HepG2 (cell line): Measurements from ENCODE around the gene TOR1A. TPM values are rescaled to one million over a fixed set of nuclear protein-coding genes. Genes with fewer than 3 reads are reported as not detected.

Experiments
- AHR ChIP-seq: IDR thresholded peaks from 2 replicates; pipeline ENCODE4 v1.6.1; 2018; ENCODE audit warnings: missing genetic modification reagents, missing compliant biosample characterization
- GPN1 ChIP-seq: sonication (generic); formaldehyde crosslinking; IDR thresholded peaks from 2 replicates; pipeline ENCODE4 v1.5.1; 2020; ENCODE audit warnings: missing genetic modification reagents, borderline replicate concordance
- IKZF1 ChIP-seq: fragments of 450-650 bp; IDR thresholded peaks from 2 replicates; pipeline ENCODE4 v1.7.1; 2016
- IRX3 ChIP-seq: sonication (generic); formaldehyde crosslinking; IDR thresholded peaks from 2 replicates; pipeline ENCODE4 v1.8.1; 2023; ENCODE audit warnings: mild to moderate bottlenecking, low read depth, missing genetic modification reagents, borderline replicate concordance
- PHB2 ChIP-seq: fragments of 450-650 bp; IDR thresholded peaks from 2 replicates; pipeline ENCODE4 v1.6.1; 2018; ENCODE audit not compliant: partially characterized antibody
- ZBTB39 ChIP-seq: sonication (generic); formaldehyde crosslinking; IDR thresholded peaks from 2 replicates; pipeline ENCODE4 v1.5.0; 2020; ENCODE audit warnings: missing genetic modification reagents
- ZEB1 ChIP-seq: IDR thresholded peaks from 2 replicates; pipeline ENCODE4 v1.6.1; 2012; ENCODE audit warnings: mild to moderate bottlenecking, low read depth, inconsistent platforms; ENCODE audit not compliant: insufficient replicate concordance
- ZNF430 ChIP-seq: sonication (generic); formaldehyde crosslinking; IDR thresholded peaks from 2 replicates; pipeline ENCODE4 v1.9.0; 2021; ENCODE audit warnings: mild to moderate bottlenecking, missing genetic modification reagents
- ZNF605 ChIP-seq: sonication (generic); formaldehyde crosslinking; IDR thresholded peaks from 2 replicates; pipeline ENCODE4 v1.8.0; 2022; ENCODE audit warnings: mild to moderate bottlenecking, missing genetic modification reagents
- polyA plus RNA-seq, 8 experiments: library from polyadenylated mRNA; depleted of rRNA in 3 of 8; stranded (reverse) in 7 of 8; unstranded in 1 of 8; fragments of >200 nt; fragmentation: Illumina TruSeq in 4 of 8; extraction: Trizol in 4 of 8; gene quantifications; 2 replicates each; pipeline versions ENCODE4 v1.2.1 to v1.2.3, GENCODE V29; 2011 to 2016; ENCODE audit warnings: low read depth in 4 of 8, missing spikeins in 1 of 8, mixed read lengths in 1 of 8; ENCODE audit not compliant: insufficient read depth in 1 of 8
- total RNA-seq, 5 experiments: library from RNA; depleted of rRNA; stranded (reverse); fragments of >200 nt; fragmentation: Illumina TruSeq; extraction: Trizol; gene quantifications; 2 replicates each; pipeline ENCODE4 v1.2.3, GENCODE V29; 2016; ENCODE audit warnings: low read depth in 1 of 5
- TF ChIP-seq, protein P1 (sequence below): sonication (generic); formaldehyde crosslinking; IDR thresholded peaks from 2 replicates; pipeline ENCODE4 v1.4.0; 2020; ENCODE audit warnings: mild to moderate bottlenecking, missing genetic modification reagents
- TF ChIP-seq, protein P2 (sequence below): IDR thresholded peaks from 2 replicates; pipeline ENCODE4 v1.6.1; 2016; ENCODE audit warnings: missing compliant biosample characterization, missing genetic modification reagents, borderline replicate concordance
- TF ChIP-seq, protein P3 (sequence below): sonication (generic); formaldehyde crosslinking; IDR thresholded peaks from 2 replicates; pipeline ENCODE4 v1.5.0; 2020; ENCODE audit warnings: mild to moderate bottlenecking, missing genetic modification reagents

The TOR1A gene
- total and polyA plus RNA-seq, 2 of the 13 experiments (the other 11 are each of a cell fraction or from before 2014, with no cell fraction given) = 31.6 to 41.4 TPM

DNA sequence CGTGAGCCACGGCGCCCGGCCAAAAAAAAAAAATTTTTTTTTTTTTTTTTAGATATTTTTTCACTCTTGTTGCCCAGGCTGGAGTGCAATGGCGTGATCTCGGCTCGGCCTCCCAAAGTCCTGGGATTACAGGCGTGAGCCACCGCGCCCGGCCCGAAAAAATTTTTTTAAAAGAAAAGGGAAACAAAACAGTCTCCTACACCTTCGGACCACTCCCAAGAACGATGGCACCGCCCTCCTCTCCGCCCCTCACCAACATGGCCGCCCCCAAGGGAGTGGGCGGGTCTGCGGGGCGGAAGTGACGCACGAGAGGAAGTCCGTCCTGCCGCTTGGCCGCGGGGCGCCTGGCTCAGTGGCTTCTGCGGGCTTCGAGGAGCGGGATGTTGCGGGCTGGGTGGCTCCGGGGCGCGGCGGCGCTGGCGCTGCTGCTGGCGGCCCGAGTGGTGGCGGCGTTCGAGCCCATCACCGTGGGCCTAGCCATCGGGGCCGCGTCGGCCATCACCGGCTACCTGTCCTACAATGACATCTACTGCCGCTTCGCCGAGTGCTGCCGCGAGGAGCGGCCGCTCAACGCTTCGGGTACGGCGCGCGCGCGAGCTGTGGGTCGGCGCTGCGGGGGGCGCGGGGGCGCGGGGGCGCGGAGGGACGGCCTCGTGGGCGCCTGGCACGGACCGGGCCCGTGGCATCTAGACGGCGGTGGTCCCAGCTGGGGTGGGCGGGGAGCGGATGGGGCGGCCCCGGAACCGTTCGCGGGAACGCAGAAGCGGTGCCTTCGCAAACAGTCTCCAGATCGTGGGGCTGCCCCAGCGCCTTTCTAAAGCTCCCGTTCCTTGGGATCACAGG is 20.9 kb downstream of the TOR1A start, which contains the start of gene TOR1B (continued):
- TF ChIP-seq, protein P1, sequence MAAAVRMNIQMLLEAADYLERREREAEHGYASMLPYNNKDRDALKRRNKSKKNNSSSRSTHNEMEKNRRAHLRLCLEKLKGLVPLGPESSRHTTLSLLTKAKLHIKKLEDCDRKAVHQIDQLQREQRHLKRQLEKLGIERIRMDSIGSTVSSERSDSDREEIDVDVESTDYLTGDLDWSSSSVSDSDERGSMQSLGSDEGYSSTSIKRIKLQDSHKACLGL (CRISPR knock-in tag) = peak; percentile 62; the same call in 1 of the 2 replicates
- peak; percentile 53; the same call in 1 of the 2 replicates for TF ChIP-seq ZNF430 (CRISPR knock-in tag)
- TF ChIP-seq, protein P2, sequence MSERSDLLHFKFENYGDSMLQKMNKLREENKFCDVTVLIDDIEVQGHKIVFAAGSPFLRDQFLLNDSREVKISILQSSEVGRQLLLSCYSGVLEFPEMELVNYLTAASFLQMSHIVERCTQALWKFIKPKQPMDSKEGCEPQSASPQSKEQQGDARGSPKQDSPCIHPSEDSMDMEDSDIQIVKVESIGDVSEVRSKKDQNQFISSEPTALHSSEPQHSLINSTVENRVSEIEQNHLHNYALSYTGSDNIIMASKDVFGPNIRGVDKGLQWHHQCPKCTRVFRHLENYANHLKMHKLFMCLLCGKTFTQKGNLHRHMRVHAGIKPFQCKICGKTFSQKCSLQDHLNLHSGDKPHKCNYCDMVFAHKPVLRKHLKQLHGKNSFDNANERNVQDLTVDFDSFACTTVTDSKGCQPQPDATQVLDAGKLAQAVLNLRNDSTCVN (CRISPR knock-in tag) = no peak; the same call in 1 of the 2 replicates
- TF ChIP-seq, protein P3, sequence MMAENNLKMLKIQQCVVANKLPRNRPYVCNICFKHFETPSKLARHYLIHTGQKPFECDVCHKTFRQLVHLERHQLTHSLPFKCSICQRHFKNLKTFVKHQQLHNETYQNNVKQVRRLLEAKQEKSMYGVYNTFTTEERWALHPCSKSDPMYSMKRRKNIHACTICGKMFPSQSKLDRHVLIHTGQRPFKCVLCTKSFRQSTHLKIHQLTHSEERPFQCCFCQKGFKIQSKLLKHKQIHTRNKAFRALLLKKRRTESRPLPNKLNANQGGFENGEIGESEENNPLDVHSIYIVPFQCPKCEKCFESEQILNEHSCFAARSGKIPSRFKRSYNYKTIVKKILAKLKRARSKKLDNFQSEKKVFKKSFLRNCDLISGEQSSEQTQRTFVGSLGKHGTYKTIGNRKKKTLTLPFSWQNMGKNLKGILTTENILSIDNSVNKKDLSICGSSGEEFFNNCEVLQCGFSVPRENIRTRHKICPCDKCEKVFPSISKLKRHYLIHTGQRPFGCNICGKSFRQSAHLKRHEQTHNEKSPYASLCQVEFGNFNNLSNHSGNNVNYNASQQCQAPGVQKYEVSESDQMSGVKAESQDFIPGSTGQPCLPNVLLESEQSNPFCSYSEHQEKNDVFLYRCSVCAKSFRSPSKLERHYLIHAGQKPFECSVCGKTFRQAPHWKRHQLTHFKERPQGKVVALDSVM = 0 out of 2 replicates have a peak, but pooled peaks have one; percentile 35
- no peak for TF ChIP-seq ZNF605 (CRISPR knock-in tag)
- no peak for TF ChIP-seq GPN1 (CRISPR knock-in tag)
- TF ChIP-seq ZEB1 = no peak
- no peak for TF ChIP-seq AHR (CRISPR knock-in tag)
- TF ChIP-seq IRX3 (CRISPR knock-in tag) = 0 out of 2 replicates have a peak, but pooled peaks have one; percentile 44
- no peak for TF ChIP-seq IKZF1
- no peak for TF ChIP-seq ZBTB39
- TF ChIP-seq PHB2 = no peak
